Testis (tissue), 2 donors: ENCODE results near the gene XRN2.
"Not testable (repeated sequence)": the region's sequence is repeated elsewhere in the genome, so short reads cannot be mapped to it uniquely, and the experiment has no call there.

Experiments used
- CTCF ChIP-seq, 3 experiments: fragments of 450-650 bp in 2 of 3; fragments of 200-600 bp in 1 of 3; sonication (generic) in 1 of 3; IDR thresholded peaks; one replicate each; pipeline ENCODE4 v1.5.1; 2016 to 2019; ENCODE audit warnings: antibody characterized with exemption in 3 of 3, mild to moderate bottlenecking in 2 of 3, moderate library complexity in 1 of 3
- POLR2A ChIP-seq: fragments of 450-650 bp; IDR thresholded peaks from one replicate; pipeline ENCODE4 v1.6.1; 2017; ENCODE audit warnings: antibody characterized with exemption, mild to moderate bottlenecking, moderate library complexity

- TF ChIP-seq POLR2A; CTCF (IDR thresholded peaks at IDR 0.05): not testable (repeated sequence)
Measured at GRCh38 chr20:21413996-21414395, 110.9 kb downstream of the XRN2 start.
